GM21423 (cell line): Measurements from ENCODE around the gene ZNF362.

Experiments
- ATAC-seq: cut with Tn5 transposase; IDR thresholded peaks from one replicate; pipeline ENCODE4 v1.9.1; 2021; ENCODE audit warnings: mild to moderate bottlenecking, moderate library complexity; ENCODE audit not compliant: unreplicated experiment

ZNF362 gene

DNA sequence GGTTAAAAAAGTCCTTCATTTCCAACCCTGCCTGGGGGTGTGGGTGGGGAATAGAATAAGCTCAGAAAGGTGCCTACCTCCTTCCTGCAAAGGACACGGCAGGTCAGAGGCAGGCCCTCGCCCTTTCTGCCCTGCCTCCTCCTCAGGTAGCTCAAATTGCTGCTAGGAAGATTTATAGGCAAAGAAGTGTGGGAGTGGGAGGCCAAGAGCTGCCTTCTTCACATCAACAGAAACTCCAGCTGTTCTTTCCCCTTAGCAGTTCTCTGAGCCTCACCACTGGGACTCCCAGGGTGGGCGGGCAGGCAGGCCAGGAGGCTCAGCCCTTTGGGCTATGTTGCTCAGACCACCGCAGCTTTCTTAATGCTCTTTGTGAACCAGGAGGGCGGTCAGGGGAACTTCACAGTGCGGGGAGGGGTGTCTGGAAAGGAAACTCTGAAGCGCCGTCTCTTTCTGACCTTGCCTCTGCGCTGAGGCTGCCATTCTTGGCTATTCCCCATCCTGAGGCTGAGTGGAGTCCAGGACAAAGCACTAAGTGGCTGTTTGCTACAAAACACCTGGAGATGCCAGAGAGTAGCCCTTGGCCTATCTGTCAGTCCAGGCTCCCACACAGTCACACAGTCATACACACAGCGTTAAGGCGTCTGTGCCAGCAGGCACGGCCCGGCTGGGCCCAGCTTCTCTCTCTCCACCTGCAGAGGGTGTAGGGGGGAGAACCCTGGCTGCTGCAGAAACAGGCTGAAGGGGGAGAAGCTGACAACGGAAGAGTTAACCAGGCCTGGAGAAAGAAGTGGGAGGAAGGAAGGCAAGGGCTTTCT lies 67.6 kb downstream of the ZNF362 start:
- ATAC-seq: no peak

DNA sequence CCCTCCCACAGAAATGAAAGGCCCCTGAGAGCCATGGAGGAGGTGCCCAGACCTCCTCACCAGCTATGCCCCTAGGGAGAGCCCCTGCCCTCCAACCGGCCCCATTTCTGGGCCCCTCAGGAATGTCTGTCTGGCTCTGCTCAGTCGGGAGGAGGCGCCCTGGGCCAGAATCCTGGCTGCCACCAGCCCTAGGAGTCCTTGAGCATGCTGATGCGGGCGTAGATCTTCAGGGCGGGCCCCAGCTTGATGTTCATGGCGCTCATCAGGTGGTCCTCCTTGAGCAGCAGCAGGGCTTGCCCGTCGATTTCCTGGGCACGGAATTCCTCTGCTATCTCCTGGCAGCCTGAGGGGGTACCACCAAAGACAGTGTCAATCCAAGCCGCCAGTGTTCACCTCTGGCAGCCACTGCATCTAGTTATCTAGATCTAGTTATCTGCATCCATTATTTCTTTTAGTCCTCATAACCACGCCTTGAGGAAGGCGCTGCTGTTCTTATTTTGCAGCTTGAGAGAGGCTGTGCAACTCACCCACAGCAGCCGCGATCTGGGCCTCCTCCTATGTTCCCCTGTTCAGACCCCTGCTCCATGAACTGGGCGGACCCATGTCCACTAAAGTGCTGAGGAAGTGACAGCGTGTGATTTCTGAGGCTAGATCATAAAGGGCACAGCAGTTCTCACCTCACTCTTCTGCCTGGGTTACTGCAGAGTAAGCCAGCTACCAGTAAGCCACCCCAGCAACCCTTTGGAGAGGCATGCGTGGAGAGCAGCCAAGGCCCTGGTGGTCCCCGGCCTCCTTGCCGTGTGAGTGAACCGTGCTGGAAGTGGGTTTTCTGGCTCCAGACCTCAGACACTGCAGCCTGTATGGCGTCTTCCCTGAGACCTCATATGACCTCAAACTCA lies 68.6 kb downstream of the ZNF362 start:
- no peak for ATAC-seq

DNA sequence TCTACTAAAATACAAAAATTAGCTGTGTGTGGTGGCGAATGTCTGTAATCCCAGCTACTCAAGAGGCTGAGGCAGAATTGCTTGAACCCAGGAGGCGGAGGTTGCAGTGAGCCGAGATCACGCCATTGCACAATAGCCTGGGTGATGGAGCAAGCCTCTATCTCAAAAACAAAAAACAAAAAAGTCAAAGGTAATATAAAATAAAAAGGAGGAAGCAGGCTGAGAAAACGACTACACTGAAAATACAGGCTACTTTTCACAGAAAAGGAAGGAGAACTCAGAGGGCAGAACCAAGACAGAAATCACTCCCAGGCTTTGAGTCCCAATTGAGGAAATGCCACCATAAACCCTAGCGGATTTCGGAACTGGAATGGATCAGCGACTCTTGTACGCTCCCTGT lies 70.5 kb downstream of the ZNF362 start:
- ATAC-seq: no peak

DNA sequence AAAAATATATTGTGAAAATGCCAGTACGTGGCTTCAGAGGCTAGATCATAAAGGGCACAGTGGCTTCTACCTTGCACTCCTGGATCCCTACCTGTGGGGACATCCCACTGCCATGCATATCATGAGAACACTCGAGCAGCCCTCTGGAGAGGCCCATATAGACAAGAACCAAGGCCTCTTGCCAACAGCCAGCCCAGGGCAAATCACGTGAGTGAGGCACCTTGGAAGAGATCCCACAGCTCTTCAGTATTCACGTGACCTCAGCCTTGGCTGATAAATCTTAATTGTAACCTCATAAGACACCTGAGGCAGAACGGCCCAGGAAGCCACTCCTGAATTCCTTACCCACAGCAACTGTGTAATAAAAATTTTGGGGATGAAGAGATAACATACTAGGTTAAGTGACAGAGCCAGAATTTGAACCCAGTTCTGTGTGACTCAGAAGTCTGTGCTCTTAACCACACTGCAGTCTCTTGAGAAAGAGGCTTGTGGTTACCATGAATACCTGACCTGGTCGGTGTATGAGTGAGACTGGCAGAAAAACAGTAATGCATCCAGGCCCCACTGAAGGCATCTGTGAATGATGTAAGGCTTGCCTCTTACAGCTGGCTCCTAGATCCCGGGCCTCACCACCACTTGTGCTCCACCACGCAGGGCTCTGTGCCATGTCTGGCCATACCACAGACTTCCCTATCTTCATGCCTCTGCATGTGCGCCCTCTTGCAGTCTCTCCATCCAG lies 71.5 kb downstream of the ZNF362 start:
- no peak for ATAC-seq

DNA sequence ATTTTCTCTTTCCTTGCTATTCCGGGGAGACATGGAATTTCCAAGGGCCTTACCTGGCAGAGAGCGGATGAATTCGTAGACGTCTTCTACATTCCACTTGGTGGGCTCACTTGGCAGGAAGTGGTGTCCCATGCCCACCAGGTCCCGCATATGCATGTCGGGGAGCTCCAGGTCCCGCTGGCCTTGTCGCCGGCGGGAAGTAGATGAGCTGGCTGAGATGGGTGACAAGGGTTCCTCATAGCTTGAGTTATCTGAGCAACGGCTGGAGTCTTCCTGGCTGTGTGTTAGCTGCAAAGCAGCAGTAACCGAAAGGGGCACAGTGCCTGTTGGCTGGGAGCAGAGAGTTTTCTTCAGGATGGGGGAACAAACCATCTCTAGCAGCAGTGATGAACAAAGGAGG lies 72.5 kb downstream of the ZNF362 start:
- no peak for ATAC-seq

DNA sequence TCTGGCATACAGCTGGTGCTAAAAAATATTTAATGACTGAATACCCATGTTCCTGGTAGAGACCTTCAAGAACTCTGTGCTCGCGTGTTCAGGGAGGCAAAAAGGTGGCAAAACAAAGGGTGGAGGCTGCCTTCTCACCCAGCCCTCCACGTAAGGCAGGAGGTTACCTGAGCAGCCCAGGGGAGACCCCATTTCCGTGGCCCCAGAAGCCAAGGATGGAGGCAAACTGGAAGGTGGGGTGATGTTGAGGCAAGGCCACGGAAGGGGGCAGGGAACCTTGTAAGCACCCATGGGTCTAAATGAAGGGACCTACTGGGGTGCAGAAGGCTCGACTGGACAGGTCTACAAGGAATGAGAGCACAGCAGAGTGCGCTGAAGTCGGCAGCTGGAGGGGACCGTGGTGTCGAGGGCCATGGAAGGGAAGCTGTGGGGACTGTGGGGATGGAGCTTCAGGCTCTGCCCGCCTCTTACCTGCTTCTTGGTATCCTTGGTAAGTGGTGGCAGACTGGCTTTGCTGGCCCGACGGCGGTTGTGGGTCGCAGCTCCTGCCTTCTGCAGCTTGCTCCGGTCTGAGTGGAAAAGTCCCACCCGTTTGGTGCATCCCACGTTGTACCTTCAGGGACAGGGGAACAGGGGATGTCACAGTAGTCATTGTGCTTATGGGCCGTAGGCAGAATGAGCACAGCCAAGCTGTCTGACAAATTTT lies 73.5 kb downstream of the ZNF362 start:
- ATAC-seq: no peak

DNA sequence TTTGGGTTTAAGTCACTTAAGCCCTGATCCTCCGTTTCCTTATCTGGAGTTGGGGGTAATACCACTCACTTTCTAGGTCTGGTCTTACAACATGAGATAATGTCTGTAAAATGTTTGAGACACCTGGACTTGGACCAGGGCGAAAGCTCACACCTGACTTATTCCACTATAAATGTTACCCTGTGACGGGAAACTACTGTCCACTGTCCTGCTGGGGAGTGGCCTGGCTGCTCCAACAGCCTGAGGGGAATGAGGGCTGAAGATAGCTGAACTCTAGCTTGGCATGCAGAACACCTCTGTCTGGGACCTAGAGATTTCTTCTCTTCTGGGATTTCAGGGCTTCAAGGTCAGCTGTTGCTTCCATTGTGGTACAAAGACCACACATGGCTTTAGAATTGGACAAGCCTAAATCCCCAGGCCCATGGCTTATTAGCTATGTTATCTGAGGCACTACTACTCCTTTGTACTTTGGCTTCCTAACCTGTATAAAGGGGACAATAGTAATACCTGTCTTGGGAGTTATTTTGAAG lies 74.1 kb downstream of the ZNF362 start:
- ATAC-seq: no peak

DNA sequence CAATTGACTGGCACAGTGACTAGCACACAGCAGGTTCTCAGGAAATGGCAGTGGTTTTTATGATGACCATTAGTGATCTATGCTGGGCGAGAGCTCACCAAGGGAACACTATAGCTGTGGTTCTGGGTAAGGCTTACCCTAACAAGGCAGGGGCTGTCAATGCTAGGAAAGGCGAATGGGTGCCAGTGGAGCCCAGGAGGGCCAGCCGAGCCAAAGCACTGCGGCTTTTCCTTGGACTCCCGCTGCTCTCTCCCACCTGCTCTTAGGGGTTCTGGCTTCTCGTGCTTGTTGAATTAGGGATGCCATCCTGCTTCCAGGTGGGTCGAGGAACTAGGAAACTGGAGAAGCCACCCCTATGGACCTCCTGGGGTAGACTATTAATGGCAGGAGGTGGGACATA lies 74.6 kb downstream of the ZNF362 start:
- ATAC-seq: no peak

DNA sequence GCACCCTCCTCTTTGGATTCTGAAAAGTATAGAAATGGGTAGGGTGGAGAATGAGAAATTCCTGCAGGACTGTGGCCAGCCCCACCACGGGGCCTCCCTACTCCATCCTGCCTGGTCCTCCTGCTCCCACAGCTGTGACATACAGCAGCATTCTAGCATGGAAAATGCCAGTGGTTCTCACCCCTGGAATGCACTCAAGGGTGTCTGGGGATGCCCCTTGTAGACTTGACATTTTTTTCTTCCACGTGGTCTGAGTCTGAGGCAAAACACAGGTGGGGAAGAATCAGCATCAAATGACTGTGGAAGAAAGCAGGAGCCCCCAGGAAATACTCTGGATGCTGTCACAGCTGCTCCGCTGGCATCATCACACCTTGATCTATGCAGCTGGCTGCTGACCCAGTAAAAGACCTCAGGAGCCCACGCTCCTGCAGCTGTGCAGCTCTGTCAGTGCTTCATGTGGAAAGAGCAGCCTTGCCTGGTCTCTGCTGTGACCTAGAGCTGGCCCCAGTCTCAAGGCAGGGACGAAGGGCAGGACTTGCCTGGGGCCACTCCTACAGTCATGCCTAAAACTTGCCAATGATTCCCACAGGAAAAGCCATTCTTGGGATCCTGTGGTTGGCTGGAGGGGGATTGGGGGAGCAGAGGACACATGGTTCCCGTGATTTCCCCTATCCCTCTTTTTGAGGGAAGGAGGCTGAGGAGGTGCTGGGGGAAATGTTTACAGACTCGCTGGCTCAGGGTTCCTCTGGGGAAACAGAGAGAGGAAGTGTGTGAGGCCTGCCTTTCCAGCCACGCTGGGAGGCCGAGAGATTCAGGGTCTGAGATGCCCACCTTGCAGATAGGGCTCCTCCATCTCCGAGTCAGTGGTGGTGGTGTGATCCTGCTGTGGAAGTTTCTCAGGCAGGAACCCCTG lies 75.4 kb downstream of the ZNF362 start:
- no peak for ATAC-seq

DNA sequence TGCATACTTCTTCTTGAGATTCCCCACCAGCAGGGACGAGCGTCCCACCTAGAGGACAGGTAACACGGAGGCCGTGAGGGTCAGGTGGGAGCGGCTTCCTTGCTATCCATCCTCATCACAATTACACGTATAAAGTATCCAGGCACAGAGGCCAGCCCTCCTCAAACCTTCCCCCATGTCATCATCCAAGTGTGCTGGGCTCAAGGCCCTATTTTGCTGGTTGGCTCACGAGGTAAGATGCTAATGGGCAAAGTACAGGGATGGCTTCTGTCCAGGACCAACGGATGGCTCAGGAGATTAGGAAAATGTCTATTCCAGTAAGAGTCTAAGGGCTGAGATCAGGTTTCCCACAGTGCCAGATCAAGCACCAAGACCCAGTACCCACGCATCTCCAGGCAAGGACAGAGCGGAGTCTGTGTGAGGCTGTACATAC lies 76.1 kb downstream of the ZNF362 start:
- no peak for ATAC-seq

DNA sequence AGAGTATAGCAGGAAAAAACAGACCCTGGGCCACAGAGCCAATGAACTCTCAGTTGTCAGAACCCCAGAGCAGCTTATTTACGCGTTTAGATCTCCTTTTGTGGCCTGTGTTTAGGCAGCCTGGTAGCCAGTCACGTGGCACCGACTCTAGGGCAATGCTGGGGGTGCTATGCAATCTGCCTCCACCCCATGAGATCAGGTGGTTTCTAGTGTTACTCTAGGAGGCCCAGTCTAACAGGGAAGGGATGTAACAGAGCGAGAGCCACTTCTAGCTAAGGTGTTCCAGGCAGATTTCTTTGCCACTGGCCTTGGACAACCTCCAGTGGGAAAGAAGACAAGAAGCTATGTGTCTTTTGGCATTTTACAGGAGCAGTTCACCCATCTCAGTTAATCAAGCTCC lies 76.6 kb downstream of the ZNF362 start:
- no peak for ATAC-seq

DNA sequence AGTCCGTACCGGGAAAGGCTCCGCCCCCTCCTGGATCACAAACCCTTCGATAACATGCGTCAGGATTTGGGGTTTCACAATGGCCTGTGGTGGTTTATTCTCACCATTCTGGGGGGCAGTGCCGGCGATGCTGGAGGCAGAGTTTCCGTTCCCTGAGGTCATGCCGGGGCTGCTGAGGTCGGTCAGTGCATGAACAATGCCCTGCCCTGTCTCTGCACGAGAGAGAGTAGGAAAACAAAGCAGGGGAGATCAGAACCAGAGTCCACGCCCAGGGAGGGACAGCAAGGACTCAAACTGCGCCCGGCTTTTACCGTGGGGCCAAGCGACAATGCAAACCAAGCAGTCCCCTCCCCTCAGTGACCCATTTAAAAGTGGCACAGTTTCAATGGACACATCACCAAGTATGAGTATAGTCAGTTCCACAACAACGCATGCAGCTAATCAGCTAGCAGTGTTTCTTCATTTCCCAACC lies 77.8 kb downstream of the ZNF362 start:
- ATAC-seq: no peak

DNA sequence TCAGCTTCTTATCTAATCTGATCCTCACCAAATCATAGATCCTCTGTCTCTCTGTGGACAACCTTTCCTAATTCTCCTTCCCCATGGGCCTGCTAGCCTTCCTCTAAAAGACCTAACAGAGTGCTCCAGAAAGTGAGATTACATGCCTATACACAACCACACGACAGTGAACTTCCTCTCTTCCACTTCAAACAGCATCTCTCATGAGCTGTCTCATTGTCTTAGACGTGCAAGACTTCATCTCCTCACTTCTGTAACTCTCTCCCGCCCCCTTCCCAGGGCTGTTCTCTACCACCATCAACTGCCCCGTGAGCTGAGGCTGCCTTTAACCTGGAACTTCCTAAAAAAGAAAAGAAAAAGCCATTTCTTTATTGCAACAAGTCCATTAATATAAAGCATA lies 78.7 kb downstream of the ZNF362 start:
- no peak for ATAC-seq

DNA sequence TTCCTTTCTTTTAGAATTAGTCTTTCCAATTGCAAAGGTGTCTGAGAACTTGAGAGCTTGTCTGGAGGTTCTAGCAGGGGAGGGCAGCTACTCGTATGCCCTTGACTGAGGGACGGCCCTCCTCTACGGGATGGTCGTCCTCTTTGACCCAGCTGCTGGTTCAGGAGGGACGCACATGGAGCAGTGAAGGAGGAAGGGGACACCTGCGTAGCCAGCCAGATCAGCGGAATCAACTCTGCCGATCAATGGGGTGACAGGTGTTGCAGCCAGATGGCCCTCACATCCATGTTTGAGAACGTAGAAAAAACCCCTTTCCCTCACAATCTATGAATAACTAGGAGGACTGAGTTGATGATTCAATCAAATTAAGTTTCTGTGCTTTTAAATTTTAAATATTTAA lies 80.3 kb downstream of the ZNF362 start:
- no peak for ATAC-seq

DNA sequence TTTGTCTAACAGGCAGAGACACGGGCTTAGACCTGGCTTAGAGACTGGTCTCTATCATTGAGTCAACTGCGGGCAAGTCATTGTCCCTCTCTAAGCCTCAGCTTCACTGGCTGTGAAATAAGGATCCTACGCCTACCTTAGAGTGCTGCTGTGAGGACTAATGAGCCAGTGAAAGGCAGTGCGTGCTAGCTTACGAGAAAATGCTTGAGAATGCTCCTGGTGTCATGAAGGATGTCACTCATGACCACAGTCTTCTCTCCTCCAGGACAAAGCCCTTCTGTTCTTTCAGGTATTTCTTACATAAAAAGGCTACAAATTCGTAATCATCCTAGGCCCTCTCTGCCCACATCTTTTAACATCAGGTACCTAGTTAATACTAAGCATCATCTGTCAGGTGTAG lies 81.1 kb downstream of the ZNF362 start:
- no peak for ATAC-seq

DNA sequence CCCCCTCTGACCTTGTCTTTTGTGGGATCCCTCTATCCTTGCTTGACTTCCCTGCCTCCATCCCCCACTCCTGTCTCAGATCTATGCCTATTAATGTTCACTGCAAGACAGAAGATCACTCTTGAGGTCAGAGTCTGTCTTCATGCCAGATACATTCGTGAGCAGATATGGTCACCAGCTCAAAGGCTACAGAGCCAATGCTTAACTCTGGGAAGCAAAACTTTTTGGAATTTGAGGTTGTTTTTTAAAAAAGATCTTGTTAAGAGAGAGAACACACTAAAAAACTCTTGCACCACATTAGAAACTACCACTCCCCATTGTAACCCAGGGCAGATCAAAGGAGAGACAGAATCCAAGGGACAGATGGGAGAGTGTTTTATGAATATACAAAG lies 81.8 kb downstream of the ZNF362 start:
- no peak for ATAC-seq

DNA sequence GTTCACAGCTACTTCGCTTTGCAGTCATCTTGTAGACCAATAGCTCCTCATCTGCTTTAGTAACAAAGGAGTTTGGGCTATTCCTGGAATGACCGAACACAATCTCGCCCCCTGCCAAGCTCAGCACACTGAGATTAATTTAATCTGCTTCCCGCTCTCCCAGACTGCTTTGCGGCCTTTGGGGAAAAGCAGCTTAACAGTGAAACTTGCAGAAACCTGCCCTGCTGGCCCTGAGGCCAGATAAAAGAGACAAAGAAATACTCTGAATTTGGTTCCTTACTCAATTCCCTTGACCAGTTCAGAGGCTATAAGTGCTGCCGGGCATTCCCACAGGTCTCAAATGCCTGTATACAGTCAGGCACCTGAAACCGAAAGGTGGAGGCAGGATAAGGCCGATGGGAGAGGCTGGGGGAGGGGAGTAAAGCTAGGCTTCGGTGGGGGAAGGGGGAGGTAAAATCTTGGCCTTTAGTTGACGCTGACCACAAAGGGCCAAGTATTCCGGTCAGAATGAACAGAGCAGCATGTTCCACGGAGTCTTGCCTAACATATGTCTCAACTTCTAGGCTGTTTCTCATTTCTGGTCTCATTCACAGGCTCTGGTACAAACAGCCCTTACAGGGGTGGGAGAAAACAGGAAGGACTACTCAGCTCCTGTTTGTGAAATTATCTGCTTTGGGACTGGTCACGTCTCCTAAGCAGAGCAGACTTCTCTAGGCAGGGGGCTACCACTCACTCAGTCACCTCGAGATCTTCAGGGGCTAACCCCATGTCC lies 82.3 kb downstream of the ZNF362 start:
- ATAC-seq: no peak

DNA sequence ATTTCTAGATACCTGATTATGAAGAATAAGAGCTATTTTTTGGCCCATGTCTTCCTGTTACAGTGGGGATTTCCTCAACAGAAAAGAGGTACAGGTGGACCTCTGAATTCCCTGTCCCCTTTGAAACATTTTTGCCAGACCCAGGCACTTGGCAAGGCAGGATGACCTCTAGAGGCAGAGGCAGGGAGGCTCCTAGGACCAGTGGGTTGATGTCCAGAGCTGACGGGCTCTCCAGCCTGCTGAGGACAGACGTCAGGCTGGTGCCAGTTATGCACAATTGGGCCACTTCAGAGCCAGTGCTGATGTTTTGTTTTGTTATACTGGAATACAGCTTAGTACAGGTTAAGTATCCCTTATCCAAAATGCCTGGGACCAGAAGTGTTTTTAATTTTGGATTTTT lies 83.1 kb downstream of the ZNF362 start:
- no peak for ATAC-seq

DNA sequence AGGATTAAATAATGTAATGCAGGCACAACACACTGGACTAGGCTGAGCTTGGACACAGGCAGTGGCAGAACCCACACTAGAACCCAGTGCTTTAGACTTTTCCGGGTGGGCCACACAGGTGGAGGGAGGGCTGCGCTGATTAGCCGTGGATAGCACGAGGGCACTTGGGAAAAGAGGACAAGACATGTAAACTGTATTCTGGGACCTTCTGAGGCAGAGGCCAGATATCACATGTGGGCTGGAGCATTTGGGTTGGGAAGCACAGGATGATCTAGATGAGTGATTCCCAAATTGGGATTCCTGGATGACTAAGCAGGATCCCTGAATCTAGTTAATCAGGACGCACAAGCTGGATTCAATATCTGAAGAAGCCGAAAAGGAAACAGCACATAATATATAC lies 84.9 kb downstream of the ZNF362 start:
- no peak for ATAC-seq
